GM21360 (cell line): ENCODE data around the gene GPHA2.
"Not testable (repeated sequence)": the region's sequence is repeated elsewhere in the genome, so short reads cannot be mapped to it uniquely, and the experiment has no call there.

Experiments
- ATAC-seq: cut with Tn5 transposase; IDR thresholded peaks from one replicate; pipeline ENCODE4 v1.9.1; 2021; ENCODE audit warnings: mild to moderate bottlenecking, moderate library complexity; ENCODE audit not compliant: unreplicated experiment

GPHA2 gene, protein sequence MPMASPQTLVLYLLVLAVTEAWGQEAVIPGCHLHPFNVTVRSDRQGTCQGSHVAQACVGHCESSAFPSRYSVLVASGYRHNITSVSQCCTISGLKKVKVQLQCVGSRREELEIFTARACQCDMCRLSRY

DNA sequence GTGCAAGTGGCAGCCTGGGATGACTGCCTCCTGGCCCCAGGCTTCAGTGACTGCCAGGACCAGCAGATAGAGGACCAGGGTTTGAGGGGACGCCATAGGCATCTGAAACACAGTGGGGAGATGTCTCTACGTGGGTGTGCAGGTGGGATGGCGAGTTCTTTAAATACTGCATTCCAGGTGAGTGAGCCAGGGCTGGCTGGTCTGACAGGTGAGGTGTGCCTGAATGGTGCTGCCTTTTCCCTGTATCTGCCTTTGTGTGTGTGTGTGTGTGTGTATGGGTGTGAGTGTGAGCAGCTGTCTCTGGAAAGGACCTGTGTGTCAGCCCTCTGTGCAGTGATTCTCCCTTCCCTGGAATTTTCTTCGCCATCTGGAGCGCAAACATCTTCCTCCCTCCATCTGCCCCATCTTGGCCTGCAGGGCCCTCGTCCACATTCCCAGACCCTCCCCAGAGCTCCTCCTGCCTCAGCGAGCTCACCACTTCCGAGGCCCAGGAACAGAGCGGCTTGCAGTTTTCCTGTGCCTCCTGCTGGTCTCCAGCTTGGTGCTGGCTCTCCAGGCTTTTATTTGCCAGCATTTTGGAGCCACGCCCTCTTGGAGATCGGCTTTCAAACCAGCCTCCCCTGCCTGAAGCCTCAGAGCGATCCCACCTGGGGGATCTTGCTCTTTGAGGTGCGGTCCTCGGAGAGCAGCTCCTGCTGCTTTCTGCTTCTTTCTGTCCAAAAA is at the start of gene GPHA2:
GPHA2 (minus strand) TSS at position 535 of the 723 bp plus-strand sequence; CDS start at position 102, 433 bp downstream.
- no peak for ATAC-seq

GRCh38 chr11:64983339-64983738 is 47.6 kb upstream of the GPHA2 start:
- ATAC-seq = not testable (repeated sequence)

- ATAC-seq = no peak
Observed at GRCh38 chr11:64976651-64977050, 41.0 kb upstream of the GPHA2 start.

GRCh38 chr11:64974124-64974523 is 38.4 kb upstream of the GPHA2 start:
- ATAC-seq = no peak

GRCh38 chr11:64971421-64972233 is 35.9 kb upstream of the GPHA2 start, which contains the start of gene MAJIN:
Gene MAJIN (minus strand): TSS chr11:64972108. CDS start chr11:64959405, 12,703 bp downstream.
- ATAC-seq = no peak

DNA sequence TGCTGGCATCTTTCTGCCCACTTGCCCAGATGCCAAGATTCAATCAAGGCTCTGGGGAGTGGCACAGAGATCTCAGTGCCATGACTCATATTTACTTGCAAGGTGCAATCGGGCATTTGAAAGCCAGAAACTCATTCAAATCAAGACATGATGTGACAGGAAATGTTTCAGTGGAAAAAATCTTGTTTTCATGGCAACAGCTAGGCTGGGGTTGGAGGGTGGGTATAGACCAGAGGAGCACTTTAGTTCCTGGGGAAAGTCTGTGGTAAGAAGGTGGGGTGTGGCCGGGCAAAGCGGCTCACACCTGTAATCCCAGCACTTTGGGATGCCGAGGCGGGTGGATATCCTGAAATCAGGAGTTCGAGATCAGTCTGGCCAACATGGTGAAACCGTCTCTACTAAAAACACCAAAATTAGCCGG is 35.0 kb upstream of the GPHA2 start:
- ATAC-seq = no peak

DNA sequence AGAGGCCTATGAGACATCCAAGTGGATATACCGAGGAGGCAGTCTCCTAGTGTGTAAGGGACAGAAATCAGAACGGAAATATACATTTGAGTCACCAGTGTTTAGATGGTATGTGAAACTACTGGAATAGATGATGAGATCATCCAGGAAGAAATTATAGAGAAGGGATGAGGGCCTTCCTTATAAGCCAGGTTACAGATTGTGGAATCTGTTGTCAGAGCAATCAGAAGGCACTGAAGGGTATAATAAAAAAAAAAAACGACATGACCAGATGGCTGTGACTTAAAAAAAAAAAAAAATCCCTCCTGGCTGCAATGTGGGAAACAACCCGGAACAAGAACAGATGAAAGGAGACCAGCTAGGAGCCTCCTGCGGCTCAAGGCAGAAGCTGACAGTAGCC is 33.5 kb upstream of the GPHA2 start:
- ATAC-seq = no peak

GRCh38 chr11:64967375-64967774 is 31.7 kb upstream of the GPHA2 start:
- no peak for ATAC-seq

DNA sequence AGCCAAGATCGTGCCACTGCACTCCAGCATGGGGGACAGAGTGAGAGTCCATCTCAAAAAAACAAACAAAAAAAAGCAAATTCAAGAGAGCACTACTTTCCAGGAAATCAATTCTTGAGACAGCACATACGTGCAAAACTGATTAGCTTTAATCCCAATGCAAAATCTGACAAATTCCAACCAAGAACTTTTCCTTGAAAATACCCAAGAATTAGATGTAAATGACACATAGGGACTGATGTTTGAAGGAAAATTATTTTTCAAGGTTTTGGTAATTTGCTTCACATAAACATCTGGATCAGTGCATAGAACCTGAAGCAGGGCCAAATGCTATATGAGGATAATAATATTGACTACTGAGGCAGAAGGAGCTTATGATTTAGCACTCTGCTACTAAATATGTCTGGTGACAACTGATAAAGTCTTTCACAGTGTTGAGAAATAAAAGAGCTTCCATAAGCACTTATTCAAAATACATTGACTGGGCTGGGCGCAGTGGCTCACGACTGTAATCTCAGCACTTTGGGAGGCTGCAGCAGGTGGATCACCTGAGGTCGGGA is 27.5 kb upstream of the GPHA2 start:
- ATAC-seq = no peak

DNA sequence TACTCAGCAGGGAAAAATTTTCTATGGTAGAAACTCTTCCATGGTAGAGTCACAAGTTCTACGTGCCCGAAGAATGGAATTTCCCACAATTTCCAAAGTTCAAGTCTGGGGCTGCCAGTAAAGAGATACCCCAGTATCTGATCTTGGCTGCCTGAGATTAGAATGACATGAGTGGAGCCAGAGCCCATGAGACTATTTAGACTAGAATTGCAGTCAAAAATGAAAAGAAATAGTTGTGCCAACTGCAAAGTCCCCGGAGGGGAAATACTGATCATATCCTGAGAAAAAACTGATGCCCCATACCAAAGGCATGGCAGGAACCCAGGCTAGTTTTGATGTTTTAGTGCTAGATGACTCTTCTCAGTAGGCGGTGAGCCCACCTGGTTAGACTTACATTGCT is 25.0 kb upstream of the GPHA2 start:
- ATAC-seq = no peak

- ATAC-seq = no peak
Observed at GRCh38 chr11:64959498-64959897, 23.8 kb upstream of the GPHA2 start.

- no peak for ATAC-seq
Observed at GRCh38 chr11:64954201-64954600, 18.5 kb upstream of the GPHA2 start.

- ATAC-seq = no peak
Observed at GRCh38 chr11:64951529-64951928, 15.8 kb upstream of the GPHA2 start.

GRCh38 chr11:64947208-64947814 is 11.6 kb upstream of the GPHA2 start:
- ATAC-seq = no peak

DNA sequence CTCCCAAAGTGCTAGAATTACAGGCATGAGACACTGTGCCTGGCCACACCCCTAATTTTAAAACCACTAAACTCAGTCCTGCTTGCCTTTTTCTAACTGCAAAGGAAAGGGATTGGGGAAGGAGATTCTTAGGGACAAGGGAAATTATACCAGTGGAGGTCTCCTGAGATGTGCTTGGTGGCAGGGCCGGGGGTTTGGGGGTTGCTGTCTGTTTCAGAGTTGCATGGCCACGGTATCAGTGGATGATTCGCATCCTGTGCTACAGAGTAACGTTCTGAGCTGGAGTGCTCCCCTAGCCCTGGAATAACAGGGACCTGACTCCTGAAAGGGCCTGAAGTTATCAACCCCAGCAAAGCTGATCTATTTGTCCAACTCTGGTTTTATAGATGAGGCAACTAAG is 846 bp upstream of the GPHA2 start:
- no peak for ATAC-seq

DNA sequence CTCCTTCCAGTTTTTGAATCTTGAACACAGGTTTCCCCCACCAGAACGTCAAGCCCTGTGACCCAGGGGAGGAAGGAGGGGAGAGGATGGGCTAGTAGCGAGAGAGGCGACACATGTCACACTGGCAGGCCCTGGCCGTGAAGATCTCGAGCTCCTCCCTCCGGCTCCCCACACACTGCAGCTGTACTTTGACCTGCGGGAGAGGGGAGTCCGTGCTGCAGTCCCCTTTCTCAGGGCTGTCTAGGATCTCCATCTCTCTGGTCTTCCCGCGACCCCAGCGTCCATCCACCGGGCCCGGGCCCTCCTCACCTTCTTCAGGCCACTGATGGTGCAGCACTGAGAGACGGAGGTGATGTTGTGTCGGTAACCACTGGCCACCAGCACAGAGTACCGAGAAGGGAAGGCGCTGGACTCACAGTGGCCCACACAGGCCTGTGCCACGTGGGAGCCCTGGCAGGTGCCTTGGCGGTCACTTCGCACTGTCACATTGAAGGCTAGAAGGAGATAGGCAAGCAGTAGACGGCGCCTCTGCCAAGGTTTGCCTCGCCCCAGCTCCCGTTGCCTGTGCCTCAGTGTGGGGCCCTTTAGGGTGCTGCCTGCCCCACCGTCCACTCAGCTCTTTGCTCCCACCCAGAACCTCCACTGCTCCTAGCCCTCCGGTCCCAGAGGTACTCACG is 873 bp downstream of the GPHA2 start:
- no peak for ATAC-seq

GRCh38 chr11:64933935-64934681 is 1.6 kb downstream of the GPHA2 start:
- ATAC-seq = no peak

- no peak for ATAC-seq
Observed at GRCh38 chr11:64933213-64933934, 2.3 kb downstream of the GPHA2 start.

DNA sequence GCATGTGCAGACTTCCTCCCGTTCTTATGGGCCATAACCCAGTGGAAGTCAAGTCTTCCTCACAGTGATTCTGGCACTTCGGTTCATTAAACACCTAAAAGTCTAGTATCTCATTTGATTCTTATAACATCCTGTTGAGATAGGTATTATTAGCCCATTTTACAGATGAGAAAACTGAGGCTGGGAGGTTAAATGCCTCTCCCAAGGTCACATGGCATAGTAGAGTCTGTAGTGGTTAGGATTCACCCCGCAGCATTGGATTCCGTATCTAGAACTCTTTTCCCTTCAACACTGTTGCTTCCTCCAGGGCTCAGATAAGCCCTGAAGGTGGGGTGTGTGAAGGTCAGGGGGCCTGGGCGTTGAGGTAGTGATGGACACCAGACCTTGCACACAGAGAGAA is 3.4 kb downstream of the GPHA2 start:
- no peak for ATAC-seq
